ENCODE measurements around the gene OIP5.

- TF ChIP-seq CTCF (IDR thresholded peaks at IDR 0.05; ENCODE audit: low read depth, low read length, poor library complexity, severe bottlenecking) = no peak
- TF ChIP-seq EZH2phosphoT487 (IDR thresholded peaks at IDR 0.05; ENCODE audit: borderline replicate concordance, low read length) = no peak
Observed at GRCh38 chr15:41377978-41378377, 45.6 kb upstream of the OIP5 start.
